Activated CD4-positive, alpha-beta T cell treated with anti-CD3 and anti-CD28 coated beads, Interleukin-2, amount 50 U/mL, for 48 hours (primary cell): ENCODE data around the gene SPX.

Experiments used
- DNase-seq, 2 experiments: peaks; one replicate each; pipeline ENCODE4 v3.0.0-alpha.2; 2020

SPX gene

DNA sequence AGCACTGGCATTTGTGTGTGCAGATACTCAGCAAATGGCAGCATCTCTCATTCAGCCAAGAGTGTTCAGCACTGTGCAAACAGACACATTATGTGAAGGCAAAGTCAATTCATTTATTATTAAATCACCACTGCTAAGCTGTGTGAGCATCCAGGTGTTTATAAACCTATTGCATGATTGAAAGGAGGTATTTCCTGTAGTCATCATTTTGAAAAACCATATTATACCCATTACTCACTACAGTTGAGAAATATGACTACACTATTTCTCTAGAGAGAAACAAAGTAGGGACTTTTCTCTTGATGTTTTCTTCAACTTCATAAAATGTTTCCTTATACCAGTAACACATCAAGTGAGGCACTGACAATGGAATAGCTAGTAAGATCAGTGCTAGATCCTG is 13.7 kb downstream of the SPX start:
- no peak for DNase-seq

DNA sequence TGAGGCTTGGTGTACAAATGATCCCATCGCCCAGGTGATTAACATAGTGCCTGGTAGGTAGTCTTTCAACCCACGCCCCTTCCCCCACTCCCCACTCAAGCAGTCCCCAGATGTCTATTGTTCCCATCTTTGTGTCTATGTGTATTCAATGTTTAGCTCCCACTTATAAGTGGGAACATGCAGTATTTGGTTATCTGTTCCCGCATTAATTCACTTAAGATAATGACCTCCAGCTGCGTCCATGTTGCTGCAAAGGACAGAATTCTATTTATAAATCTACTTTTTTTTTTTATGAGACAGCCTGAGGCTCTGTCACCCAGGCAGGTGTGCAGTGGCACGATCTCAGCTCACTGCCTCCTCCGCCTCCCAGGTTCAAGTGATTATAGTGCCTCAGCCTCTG is 15.7 kb downstream of the SPX start:
- no peak for DNase-seq

DNA sequence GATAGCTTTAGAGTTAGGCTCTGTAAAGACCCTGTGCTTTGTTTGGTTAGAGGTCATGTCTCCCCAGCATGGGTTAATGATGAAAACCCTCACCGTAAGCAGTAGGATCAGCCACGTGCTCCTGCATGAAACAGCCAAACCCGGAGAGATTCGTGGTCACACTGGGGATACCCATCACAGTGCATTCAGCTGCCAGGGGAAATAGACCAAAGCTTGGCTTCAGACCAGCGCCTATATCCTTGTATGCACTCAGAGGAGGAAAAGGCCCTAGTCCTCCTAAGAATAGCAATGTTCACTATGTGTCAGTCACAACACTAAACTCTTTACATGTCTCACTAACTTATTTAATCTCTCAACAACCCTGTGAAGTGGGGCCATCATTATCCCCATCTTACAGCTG is 16.3 kb downstream of the SPX start:
- DNase-seq: no peak

DNA sequence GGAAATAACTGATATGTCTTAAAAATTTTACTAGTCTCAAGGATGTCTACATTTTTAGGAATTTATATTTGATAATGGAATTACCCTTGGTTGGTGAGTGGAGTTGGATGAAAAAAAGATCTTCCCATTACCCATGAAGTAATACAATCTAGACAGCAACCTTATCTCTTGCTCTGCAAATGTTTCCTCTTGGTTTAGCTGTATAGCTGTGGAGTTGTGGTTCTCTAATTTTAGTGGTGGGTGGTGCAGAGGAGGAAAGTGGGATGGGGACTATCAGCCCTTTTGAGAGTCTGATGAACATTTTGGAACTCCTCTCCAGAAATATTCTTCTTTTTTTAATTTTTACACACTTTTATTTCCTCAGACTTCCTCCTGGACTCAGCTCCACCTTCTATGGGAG is 17.1 kb downstream of the SPX start:
- no peak for DNase-seq

DNA sequence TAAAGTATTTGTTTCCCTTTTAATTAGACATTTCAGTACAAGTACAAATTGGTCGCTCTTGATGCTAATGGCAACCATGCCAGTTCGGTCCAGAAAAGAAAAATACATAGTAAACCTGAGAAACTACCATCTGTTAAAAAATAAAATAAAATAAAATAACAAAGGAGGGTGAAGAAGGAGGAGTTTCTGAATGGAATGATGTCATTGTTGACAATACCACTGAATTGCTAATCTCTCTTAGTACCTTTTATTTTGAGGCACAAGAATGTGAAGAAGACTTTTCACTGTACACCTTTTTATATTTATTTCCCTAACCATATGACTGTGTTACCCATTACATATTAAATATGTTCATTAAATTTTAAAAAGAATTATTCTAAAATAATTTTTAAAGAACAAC is 19.5 kb downstream of the SPX start:
- DNase-seq: no peak

DNA sequence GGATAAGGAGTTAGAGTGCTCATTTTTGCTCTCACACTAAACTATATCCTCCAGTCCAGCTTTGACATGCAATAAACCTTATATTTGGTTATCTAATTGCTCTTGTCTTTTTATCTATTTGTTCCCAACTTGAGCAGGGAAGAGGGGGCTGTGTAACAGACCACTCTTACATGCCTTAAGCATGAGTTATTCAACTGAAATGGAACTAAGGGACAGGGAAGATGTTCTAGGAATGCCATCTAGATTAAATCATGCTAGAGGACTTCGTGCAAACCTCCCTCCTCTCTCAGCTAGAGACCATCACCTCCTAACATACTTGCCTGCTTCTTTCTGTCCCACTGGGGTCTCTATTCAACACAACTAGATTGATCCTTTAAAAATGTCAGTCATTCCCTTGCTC is 20.6 kb downstream of the SPX start:
- DNase-seq: no peak

DNA sequence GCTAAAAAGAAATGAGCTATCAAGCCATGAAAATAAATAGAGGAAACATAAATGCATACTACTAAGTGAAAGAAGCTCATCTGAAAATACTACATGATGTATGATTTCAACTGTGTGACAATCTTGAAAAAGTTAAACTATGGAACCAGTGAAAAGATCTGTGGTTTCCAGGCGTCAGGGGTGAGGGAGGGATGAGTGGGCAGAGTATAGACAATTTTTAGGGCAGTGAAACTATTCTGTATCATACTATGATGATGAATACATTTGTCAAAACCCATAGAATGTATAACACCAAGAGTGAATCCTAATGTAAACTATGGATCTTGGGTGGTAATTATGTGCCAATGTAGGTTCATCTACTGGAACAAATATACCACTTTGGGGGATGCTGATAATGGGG is 21.3 kb downstream of the SPX start:
- peak; percentile 9 to 33 for DNase-seq

DNA sequence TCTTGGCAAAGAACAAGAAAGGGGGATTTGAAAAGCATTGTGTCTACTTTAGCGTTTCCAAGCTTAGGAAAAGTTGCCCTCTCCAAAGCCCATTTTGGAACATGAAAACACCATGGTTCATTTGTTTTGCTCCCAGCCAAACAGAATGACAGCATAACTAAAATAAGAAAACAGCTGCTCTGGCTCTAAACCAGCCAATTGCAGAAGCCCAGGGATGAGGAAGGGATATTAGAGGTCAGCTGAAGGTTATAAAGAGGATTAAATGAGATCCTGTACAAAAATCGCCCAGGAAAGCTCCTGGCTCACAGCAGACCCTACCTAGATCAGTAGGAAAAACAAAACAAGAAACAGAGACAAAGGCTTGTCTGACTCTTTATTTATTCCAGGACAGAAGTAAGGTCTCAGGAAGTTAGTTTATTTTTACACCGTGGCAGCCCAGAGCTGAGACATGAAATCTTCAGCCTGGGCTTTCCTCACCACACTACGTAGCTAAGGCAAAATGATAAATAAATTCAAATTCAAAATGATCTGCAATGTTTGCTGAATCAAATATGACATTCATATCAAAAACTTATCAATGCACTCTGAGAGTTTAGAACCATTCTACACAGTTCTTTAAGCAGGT is 25.9 kb downstream of the SPX start:
- no peak for DNase-seq

DNA sequence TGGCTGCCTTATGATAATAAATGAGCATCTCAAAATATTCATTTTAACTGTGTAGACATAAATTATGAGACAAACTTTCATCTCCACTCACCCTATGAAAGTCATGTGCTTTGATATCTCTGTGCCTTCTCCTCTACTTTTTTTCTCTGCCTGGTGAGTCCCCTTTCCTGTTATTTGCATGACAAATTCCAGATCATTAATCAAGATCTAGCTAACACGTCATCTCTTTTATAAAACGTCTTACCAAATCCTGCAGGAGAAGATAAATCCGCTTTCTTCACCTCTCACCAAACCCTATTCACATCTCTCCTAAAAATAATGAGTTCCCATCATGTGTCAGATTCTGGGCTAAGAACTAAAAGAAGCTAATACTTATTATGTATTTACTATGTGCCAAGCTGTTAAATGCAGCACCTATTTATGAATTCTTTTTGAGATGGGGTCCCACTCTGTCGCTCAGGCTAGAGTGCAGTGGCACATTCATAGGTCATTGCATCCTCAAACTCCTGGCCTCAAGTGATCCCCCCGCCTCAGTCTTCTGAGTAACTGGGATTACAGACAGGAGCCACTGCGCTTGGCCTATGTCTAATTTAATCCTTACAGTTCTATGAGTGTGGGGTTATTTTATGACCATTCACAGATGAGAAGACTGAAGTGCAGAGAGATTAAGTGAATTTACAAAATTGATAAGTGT is 26.7 kb downstream of the SPX start:
- no peak for DNase-seq

DNA sequence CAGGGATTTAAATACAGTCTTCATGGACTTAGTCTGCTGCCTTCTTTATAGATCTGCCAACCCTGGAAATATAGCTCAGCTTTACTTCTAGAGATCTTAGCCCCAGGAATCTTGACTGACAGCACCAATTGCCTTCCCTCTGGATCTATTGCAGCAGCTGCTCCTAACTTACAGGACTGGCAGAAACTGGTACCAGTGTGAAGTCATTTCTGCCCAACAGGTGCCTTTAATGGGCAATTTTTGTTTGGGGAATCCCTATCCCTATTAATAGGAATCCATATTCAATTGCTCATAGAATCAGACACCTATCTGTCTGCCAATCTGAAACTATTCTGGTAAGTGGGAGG is 27.2 kb downstream of the SPX start:
- DNase-seq: no peak

DNA sequence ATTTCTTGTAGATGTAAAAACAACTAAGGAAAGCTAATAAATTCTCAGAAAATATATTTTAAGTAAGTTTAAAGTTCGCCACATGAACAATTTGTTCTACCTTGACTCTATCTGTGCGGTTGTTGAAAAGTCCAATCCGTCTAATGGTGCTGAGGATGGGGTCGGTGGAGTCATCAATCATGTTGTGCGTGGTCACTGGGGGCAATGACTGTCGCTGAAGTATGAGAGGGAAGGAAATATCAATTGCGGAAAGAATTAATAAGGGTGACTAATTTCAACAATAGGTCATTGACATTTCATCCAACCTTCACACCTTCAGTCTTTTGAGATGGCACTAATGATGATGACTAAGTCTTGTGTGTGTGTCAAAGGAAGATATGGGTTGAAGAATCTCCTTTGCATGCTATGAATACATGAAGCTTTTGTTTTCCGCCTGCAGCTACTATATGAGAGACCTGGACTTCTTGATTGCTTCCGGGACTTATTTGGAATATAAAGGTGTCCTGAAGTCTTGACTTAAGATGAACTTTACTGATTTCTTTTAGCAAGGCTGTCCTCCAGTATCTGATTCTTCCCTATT is 32.1 kb downstream of the SPX start:
- DNase-seq: no peak

DNA sequence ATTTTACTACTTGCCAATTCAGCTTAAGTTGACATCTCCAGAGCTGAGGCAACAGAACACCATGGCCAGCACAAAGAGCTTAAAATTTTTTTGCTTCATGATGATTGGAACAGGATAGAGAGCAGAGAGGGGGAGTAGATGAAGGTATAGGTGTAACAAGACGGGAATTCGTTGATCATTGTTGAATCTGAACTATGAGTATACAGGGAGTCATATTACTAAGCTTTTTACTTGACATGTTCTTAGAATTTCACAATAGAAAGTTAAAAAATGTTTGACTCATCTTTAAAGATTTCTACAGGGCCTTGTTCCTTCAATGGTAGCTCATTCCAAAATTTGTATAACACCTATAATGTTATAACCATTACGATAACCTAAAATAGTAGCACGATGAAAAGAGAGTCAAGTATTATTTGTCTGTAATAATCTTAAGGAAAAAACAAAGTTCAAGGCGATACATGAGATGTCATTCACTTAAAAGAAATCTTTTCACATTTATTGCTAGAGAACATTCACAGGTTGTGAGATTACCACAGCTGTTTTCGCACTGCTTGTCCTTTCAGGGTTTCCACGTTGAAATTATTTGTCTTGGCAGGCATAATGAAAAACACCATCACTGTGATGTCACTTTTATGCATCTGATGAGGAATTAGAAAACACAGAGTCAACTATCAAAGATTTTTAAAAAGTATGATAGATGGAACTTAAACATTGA is 33.9 kb downstream of the SPX start:
- DNase-seq: no peak

DNA sequence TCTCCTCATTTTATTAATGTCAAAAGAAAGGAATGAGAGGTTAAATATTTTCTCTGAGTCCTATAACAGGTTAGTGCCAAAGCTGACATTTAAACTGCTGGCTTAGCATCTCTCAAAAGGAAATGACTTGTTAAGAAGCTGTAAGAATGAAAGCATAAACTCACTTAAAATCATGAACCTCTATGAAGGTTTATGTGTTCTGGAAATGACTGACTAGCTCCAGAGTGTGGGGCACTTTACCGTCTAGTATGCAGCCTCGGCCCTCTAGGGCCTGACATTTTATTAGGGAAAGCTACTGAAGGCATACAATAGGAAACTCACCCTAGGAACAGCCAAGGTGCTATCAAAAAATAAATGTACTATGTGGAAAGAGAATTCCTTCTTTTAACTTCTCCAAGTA is 35.1 kb downstream of the SPX start:
- DNase-seq: no peak

DNA sequence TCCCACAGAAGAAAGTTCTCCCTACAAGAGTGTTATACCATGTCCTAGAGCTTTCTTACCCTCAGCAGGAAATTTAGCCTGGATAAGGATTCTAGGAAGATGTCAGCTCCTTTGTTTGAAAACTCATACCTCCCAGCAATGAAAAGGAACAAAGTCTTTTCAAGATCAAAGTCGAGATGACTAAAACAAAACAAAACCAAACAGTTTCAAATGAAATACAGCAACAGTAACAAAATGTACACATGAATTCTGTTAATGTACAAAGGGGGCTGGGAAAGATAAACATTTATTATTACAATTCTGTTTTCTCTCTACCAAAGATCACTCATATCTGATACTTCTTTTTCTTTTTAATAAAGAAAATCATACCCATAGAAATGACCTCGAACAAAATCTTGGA is 36.8 kb downstream of the SPX start:
- no peak for DNase-seq

DNA sequence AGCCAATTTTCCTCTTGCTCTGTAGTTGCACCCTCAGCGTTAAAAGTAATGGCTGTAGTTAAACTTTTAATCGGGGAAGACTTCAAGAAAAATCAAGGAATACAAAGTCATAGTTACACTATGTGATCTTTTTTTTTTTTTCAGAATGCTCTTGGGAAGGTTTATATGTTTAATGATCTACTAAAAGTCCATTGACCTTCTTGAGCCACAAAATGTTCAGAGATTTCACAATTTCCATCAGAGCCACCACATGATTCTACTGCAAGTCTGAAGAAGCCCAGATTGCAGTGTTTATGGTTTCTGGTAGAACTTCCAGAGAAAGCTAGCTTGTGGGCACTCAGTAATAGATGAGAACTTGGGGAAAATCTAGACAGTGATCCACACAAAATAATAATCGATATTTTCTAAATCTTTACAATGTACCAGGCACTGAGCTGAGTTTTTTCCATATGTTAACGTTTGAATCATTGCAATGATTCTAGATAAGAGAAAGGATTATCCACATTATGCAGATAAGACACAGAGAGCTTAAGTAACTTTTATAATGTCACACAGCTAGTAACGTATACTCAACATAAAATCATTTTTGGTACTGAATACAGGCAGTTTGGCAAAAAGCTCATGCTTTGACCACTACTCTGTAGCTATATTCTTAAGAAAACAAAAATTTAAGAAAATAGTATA is 40.3 kb downstream of the SPX start:
- no peak for DNase-seq

DNA sequence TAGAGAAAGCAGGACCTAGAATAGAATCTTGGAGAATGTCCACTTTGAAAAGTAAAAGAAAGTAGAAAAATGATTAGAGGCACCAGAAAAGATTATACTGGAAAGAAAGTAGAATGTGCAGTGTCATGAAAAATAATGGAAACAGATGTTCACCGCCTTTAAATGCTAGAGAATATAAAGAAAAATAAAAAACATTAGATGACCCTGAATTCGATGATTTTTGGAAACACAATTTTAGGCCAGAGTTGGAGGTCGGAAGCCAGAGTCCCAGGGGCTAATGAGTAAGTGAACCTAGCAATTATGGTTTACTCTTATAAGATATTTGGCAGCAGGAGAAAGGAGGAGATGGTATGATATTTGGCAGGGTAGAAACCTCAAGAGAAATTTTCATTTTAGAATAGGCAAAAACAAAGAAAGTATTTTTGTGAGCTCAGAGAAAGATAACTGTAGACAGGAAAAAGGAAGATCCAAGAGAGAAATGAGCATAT is 40.9 kb downstream of the SPX start:
- DNase-seq: no peak

DNA sequence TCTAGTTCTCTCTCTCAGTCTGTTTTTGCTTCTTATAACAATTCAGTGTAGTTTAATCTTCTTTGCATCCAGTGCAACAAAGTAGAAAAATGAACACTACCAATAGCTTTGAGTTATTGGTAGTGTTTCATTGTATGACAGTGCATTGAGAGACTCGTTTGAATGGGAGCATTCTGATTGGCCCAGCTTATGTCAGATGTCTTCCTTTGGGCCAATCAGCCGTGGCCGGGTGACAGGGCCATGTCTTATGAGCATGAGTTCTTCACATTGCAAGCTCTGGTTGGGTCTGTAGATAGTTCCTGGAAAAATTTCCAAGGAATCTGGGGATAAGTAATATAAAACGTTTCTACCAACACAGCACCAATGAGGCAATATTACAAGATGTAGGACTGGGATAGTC is 42.0 kb downstream of the SPX start:
- DNase-seq: no peak

DNA sequence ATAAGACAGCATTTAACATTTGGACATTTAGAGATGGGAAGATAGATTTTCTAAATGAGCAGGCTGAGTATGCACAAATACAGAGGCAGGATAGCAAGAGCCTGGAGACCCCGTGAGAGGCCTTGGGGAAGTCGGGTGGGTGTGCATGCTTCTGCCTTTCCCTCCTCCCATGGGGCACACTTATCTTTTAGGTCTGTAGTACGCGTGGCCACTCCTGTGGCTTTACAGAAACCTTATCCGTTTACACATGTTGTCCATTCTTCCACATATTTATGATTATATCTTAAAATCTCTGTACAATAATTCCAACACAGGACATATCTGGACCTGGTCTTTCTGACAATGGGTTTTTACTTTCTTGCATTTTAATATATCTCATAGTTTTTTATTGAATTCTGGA is 45.0 kb downstream of the SPX start:
- DNase-seq: no peak

DNA sequence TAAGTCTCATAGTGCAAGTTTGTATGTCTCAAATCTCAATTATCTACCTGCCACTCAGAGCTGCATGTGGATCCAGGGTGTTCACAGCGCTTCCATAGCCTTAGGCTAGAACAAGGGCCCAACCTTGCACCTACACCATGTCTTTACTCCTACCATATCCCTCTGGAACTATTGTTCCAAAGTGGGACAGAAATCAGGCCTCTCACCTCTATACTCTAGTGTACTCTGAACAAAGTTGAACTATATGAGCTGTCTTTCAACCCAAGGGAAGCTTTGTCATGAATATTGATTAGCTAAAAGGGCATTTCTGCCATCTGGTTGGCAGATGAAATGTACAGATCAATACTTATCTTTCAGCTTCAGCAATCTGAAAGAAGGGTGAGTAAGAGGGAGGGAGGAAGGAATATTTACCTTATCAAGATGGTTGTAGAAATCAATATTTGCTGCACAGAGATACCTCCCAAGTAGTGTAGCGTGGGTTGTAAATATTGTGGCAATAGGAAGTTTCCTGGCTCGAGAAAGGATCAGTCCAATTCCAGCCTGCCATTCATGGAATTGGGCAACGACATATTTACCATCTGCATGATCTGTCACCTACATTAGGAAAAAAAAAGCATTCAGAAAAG is 47.8 kb downstream of the SPX start:
- DNase-seq: no peak

DNA sequence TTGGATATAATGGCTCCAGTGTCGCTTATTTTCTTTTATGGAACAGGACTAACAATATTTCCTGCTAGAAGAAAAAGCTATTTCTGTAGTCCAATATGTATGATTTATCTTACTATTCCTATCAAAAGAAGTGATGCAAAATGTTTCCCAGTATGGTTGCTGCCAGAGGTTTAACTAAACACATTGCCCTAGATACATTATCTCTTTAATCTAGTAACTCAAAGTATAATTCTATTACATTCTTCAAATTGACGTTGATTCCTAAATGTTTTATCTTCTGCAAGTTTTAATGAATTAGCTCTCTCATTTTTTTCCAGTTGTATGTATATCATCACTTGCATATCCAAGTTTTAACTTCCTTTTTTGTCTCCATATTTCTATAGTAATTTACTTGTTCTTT is 50.3 kb downstream of the SPX start:
- DNase-seq: no peak

DNA sequence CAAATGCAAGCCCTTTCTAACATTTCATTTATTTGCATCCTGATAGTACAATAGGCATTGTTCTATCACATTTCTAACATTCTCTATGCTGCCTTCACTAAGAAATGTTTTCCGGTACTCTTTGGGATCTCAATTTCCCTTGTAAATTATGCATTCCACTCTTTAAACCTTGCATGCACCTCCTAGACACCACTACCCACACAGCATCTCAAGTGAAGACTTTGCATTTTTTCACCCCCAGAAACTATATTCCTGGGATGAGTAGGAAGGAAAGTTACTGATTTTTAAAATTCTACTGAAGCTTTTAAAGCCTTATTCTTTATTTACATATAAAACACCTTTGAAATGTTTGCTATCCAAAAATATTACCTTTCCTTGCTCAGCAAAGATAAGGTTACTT is 51.4 kb downstream of the SPX start:
- no peak for DNase-seq

DNA sequence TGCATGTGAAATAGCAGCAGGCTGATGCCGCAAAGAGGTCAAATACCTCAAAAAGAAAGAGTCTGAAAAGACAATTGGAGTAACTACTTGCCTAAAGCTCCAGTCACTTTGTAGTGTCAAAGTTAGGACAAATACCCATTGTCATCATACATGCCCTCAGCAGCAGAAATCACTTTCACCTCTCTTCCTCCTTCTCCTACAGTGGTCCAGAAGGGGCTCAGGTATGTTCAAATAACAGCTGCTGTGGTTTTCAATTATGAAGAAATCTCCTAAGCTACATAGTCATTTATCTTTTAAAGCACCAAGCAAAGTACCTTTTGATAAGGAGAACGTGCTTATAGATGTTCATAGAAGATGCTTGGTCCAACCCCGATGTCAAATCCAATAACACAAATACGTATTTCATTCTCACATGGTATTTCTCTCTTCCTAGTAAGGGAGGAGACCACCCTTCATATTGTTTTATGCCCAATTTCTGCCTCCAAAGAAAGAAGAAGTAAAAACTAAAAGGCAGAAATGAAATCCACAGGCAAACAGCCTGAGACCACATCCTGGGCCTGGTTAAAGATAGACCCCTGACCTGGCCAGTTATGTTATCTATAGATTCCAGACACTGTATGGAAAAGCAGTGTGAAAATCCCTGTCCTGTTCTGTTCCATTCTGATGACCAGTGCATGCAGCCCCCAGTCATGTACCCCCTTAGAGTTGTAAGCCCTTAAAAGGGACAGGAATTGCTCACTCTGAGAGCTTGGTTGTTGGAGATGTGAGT is 54.8 kb downstream of the SPX start:
- DNase-seq: no peak
